Activated CD8-positive, alpha-beta T cell treated with anti-CD3 and anti-CD28 coated beads for 36 hours (primary cell): Measurements from ENCODE around the gene ATP13A1. TPM values are rescaled to one million over a fixed set of nuclear protein-coding genes. Genes with fewer than 3 reads are reported as not detected.

Experiments used
- ATAC-seq: fragments of 200-7000 bp; cut with Tn5 transposase; one replicate; pipeline ENCODE4 v1.10.0; 2021; ENCODE audit warnings: mild to moderate bottlenecking, moderate library complexity
- CTCF ChIA-PET: fragments of 350-600 bp; sonication (Branson Sonifier 250); formaldehyde crosslinking; loops from one replicate; lab custom pipeline; 2021; ENCODE audit warnings: antibody characterized with exemption; lab: Charles Lee
- POLR2A ChIA-PET: fragments of 350-600 bp; sonication (Branson Sonifier 250); formaldehyde crosslinking; loops from one replicate; lab custom pipeline; 2021; ENCODE audit warnings: antibody characterized with exemption; lab: Charles Lee
- DNase-seq: peaks from one replicate; pipeline ENCODE4 v3.0.0-alpha.2; 2020
- H3K27ac Mint-ChIP-seq: one replicate; pipeline ENCODE4 v1.8.0; 2021; ENCODE audit warnings: mild to moderate bottlenecking, mixed read lengths
- H3K27me3 Mint-ChIP-seq: one replicate; pipeline ENCODE4 v1.8.0; 2021; ENCODE audit warnings: mixed read lengths
- H3K36me3 Mint-ChIP-seq: one replicate; pipeline ENCODE4 v1.8.0; 2021; ENCODE audit warnings: low read depth, mixed read lengths
- H3K4me1 Mint-ChIP-seq: one replicate; pipeline ENCODE4 v1.8.0; 2021; ENCODE audit warnings: low read depth, mixed read lengths
- H3K4me3 Mint-ChIP-seq: one replicate; pipeline ENCODE4 v1.8.0; 2021; ENCODE audit warnings: mild to moderate bottlenecking, moderate library complexity, mixed read lengths
- H3K9me3 Mint-ChIP-seq: one replicate; pipeline ENCODE4 v1.8.0; 2021; ENCODE audit warnings: mixed read lengths
- CTCF ChIP-seq: fragments of 200-600 bp; IDR thresholded peaks from one replicate; pipeline ENCODE4 v1.8.0; 2022; ENCODE audit warnings: antibody characterized with exemption, mild to moderate bottlenecking
- intact Hi-C: fragments of 100-400 bp; cut with micrococcal nuclease; formaldehyde crosslinking; loops from one replicate; pipeline ENCODE4 v1.10.0; 2022
- total RNA-seq, 2 experiments: library from RNA; stranded (reverse); gene quantifications; one replicate each; pipeline ENCODE4 v1.2.3, GENCODE V29; 2021

Gene ATP13A1
- total RNA-seq, 2 experiments from 2014 or later, result 52.4 to 53.1 TPM

GRCh38 chr19:19635313-19635702 is 28.2 kb downstream of the ATP13A1 start:
- Mint-ChIP-seq H3K27ac (no peak overlapping the region), H3K36me3 (peaks cover 50% of the 10 kb centered on the region), H3K4me1 (peaks cover 11% of the 10 kb centered on the region), H3K9me3 (no peaks in the 10 kb centered on the region), H3K27me3 (no peaks in the 10 kb centered on the region), H3K4me3 (no peak overlapping the region)
- CTCF ChIA-PET, result interaction anchor here (0.7 to 1.3 kb wide), 3 partner anchors 9 to 102 kb away, joined by 3 to 4 read pairs (median 3); partner anchors contain the start of gene GMIP
- ATAC-seq, result no peak
- TF ChIP-seq CTCF, result no peak
- DNase-seq, result no peak
- intact Hi-C loops, result no loop called here
- POLR2A ChIA-PET, result interaction anchor here (1.2 kb wide), 1 partner anchor 15 kb away, joined by 4 read pairs; no protein-coding TSS in a partner anchor

DNA sequence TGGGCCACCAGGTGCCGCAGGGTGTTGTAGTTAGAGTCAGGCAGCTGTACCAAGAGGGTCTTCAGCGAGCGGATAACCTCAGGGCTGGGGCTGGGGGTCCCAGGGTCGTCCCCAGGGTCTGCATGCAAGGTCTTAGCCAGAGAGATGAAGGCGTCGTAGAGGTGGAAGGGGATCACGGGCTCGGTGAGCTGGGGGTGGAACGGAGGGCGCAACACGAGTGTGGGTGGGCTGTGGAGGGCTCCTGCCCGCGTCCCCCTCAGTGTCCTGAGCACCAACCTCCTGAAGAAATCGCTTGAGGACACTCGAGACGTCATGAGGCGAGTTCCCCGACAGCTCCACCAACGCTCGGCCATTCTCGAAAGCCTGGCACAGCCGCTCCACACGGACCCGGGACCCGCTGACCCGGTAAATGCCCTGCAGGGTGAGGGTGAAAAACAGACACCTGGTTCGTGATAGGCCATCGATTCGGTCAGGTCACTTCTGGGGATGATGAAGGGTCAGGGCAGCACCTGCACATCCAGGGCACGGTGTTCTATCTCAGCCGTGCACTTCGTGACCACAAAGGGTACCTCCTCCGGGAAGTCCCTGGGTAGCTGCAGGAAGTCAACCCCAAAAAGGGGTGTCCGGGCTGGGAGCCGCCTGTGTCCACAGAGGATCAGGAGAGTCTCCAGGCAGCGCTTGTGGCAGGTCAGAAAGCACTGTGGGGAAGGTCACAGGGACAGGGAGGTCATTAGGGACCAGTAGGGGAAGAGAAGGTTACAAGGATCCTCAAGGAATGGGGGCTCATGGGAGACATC is 28.8 kb downstream of the ATP13A1 start:
- Mint-ChIP-seq H3K27me3 (no peaks in the 10 kb centered on the region), H3K4me3 (no peak overlapping the region), H3K4me1 (peaks cover 9% of the 10 kb centered on the region), H3K9me3 (no peaks in the 10 kb centered on the region), H3K27ac (peak overlapping the region; percentile 67), H3K36me3 (peaks cover 49% of the 10 kb centered on the region)
- DNase-seq (no peak), ATAC-seq (no peak)
- POLR2A ChIA-PET, result interaction anchor here (1.2 kb wide), 1 partner anchor 15 kb away, joined by 4 read pairs; no protein-coding TSS in a partner anchor
- intact Hi-C loops, result no loop called here
- TF ChIP-seq CTCF, result no peak
- CTCF ChIA-PET, result interaction anchor here (1.2 to 1.3 kb wide), 2 partner anchors 80 to 102 kb away, joined by 3 to 4 read pairs; no protein-coding TSS in a partner anchor

DNA sequence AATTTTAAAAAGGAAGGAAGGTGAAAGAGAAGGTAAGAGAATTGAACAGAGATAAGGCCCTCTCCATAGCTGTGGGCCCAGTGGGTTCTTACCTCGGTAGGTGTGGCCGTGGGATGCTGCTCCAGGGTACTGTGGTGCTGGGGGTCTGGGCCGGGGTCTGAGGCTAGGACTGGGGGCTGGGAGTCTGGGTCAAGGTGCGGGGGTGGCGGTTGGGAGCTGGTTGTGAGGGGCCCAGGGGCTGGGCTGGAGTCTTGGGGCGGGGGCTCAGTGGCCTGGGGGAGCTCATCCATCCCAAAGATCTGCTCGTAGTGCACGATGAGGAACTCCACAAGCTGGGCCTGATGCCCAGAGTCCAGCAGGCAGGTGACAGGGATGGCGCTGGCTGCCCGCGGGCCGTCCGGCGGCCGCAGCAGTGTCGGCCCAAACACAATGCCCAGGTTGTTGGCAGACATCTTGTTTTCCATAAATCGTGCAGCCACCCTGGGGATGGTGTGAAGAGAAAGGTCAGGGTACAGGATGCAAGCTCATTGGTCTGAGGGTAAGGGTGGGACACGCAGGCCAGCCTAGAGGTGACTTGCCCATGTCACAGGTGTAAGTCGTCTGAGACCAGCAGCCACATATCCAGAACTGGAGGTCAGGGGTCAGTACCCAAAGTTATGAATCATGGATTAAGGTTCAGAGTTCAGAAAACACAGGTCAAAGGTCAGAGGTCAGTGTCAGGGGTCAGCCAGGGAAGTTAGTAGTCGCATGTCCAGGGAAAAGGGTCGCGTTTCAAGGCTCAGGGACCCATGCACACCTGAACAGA is 29.6 kb downstream of the ATP13A1 start:
- intact Hi-C loops, result no loop called here

DNA sequence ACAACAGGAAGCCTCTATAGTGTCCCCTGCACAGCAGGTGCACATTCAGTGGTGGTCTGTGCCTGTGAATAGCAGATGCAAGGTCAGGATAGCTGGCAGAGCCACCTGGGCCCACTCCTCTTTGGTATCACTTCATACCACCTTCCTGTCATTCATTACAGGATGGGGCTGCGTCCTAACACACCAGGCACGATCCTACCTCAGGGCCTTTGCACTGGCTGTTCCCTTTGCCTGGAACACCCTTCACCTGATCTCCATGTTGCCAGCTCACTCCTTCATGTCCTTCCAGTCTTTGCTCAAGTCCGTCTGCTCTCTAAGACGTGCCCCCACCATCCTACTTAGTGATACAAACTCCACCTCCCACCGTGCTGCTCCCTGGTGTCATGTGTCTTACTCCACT is 30.8 kb downstream of the ATP13A1 start:
- Mint-ChIP-seq H3K4me3 (no peak overlapping the region), H3K9me3 (no peaks in the 10 kb centered on the region), H3K4me1 (peaks cover 13% of the 10 kb centered on the region), H3K36me3 (peaks cover 47% of the 10 kb centered on the region), H3K27ac (no peak overlapping the region), H3K27me3 (no peaks in the 10 kb centered on the region)
- POLR2A ChIA-PET, result interaction anchor here (1.0 kb wide), 1 partner anchor 21 kb away, joined by 3 read pairs; no protein-coding TSS in a partner anchor
- CTCF ChIA-PET, result no interaction called here
- no peak for TF ChIP-seq CTCF
- ATAC-seq, result no peak
- DNase-seq, result no peak
- intact Hi-C loops, result no loop called here

More for the DNA sequence above, 29.6 kb downstream of the ATP13A1 start:
- Mint-ChIP-seq H3K27me3 (no peaks in the 10 kb centered on the region), H3K4me3 (no peak overlapping the region), H3K27ac (peak overlapping the region; percentile 43), H3K9me3 (no peaks in the 10 kb centered on the region), H3K4me1 (peaks cover 10% of the 10 kb centered on the region), H3K36me3 (peaks cover 48% of the 10 kb centered on the region)
- ChIA-PET CTCF (interaction anchor here (0.7 to 0.9 kb wide), 3 partner anchors 21 to 102 kb away, joined by 3 to 5 read pairs (median 3); no protein-coding TSS in a partner anchor), POLR2A (interaction anchor here (1.0 to 1.2 kb wide), 2 partner anchors 20 to 28 kb away, joined by 3 read pairs; no protein-coding TSS in a partner anchor)
- no peak for TF ChIP-seq CTCF
- DNase-seq, result no peak
- ATAC-seq, result no peak
